HG02763 (cell line): ENCODE data around the gene PKD2.
"Not testable (repeated sequence)": the region's sequence is repeated elsewhere in the genome, so short reads cannot be mapped to it uniquely, and the experiment has no call there.

Experiments
- ATAC-seq: cut with Tn5 transposase; IDR thresholded peaks from one replicate; pipeline ENCODE4 v1.9.1; 2021; ENCODE audit warnings: mild to moderate bottlenecking, moderate library complexity; ENCODE audit not compliant: unreplicated experiment

Gene PKD2

DNA sequence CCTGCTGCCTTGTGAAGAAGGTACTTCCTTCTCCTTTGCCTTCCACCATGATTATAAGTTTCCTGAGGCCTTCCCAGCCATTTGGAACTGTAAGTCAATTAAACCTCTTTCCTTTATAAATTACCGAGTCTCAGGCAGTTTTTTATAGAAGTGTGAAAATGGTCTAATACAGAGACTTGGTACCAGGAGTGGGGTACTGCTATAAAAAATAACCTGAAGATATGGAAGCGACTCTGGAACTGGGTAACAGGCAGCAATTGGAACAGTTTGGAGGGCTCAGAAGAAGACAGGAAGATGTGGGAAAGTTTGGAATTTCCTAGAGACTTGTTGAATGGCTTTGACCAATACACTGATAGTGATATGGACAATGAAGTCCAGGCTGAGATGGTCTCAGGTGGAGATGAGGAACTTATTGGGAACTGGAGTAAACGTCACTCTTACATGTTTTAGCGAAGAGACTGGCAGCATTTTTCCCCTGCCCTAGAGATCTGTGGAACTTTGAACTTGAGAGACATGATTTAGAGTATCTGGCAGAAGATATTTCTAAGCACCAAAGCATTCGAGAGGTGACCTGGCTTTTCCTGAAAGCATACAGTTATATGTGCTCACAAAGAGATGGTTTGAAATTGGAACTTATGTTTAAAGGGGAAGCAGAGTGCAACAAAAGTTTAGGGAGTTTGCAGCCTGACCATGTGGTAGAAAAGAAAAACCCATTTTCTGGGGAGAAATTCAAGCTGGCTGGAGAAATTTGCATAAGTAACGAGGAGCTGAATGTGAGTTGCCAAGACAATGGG is 18.6 kb downstream of the PKD2 start:
- ATAC-seq, result not testable (repeated sequence)

DNA sequence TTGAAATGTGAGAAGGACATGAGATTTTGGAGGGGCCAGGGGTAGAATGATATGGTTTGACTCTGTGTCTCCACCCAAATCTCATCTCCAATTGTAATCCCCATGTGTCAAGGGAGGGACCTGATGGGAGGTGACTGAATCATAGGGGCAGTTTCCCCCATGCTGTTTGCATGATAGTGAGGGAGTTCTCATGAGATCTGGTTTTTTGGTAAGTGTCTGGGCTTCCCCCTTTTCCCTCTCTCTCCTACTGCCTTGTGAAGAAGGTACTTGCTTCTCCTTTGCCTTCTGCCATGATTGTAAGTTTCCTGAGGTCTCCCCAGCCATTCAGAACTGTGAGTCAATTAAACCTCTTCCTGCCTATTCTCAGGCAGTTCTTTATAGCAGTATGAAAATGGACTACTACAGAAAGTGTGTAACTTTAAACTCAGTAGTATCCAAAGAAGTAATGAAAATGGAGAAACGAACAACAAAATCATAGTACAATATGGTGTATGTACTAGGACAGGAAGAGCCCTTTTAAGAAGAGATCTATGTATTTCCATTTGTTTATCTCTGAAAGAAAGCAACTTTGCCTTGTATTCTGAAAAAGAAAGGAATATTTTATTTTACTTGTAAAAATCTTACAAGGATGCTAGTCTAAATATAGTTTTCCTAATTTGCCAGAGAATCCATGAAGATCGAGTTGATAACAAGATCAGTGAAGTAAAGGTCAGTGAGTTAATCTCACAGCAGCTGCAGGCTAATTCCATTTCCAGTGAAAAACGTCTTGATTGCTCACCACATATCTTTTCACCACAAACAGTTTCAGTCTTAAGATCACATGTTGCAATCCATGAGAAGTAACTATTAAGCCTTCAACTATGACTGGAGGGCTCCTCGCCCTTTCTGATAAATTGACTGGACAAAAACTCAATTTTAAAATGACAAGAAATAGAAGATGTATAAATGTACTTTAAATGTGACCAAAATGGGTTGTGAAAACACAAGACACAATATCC is 20.5 kb downstream of the PKD2 start:
- no peak for ATAC-seq

DNA sequence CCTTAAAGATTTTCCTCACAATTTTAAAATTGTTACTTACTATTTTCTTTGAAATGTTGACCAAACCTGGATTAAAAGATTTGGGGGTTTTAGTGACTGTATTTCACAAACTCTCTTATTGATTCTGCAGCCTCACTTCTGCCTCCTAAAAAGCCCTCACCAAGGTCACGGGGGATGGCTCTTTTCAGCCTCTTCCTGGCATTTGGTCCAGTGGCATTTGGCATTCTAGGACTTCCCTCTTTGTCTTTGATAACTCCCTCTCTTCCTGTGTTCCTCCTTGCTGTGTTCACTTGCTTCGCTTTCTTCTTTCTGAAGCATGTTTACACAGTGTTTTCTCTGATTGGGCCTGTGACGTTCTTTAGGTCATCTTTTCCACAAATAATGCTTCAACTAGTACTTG is 21.5 kb downstream of the PKD2 start:
- ATAC-seq, result no peak

DNA sequence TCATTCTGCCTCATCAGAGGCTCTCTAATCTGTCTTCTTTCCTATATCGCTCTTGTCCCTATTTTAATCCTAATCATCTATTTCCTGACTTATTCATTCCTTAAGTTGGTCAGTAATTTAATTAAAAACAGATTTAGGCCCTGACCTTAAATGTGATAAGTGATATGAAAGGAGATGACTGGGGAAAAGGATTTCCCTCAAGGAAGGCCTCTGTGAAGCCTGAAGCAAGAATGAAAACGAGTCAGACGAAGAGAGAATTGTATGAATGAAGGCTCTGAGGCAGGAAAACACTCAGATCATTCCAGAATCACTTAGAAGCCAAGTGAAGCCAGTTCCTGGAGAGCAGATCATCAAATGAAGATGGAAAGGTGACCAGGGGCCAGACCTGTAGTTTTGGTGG is 22.1 kb downstream of the PKD2 start:
- no peak for ATAC-seq

DNA sequence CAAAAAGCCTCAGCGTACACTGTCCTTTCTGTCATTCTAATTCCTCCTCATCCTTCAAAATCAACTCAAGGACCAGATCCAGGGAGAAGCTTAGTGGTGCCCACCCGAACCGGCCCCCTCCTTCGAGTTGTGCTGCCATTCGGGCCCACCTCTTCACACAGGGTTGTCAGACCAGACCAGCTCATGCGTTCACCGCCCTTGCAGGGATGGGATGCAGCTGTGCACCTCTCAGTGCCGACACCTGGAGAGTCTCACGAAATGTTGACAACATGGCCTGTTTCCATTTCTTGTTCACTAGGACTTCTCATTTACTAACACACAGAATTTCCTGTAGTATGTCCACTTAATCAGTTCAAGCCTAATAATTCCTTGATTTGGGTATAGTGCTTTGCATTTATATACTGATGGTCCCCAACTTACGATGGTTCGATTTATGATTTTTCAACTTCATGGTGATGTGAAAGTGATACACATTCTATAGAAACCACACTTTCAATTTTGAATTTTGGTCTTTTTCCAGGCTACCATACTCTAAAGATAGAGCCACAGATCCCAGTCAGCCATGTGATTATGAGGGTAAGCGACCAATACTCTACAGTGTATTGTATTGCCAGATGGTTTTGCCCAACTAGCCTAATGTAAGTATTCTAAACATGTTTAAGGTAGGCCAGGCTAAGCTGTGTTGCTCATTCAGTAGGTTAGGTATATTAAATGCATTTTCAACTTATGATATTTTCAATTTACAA is 23.3 kb downstream of the PKD2 start:
- no peak for ATAC-seq

DNA sequence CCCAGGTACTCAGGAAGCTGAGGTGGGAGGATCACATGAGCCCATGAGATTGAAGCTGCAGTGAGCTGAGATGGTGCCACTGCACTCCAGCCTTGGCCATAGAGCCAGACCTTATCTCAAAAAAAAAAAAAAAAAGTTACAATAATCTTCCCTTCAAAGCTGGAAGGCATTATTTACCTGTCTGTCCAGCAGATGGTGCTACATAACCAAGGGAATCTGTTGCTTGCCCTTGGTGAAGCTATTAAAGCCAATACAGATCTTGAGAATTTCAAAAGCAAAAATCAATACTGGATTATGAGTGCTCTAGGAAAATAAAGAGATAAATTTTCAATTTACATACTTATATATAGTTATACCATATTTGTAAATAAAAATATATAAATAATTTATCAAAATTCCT is 25.9 kb downstream of the PKD2 start:
- peak; percentile 67 for ATAC-seq

DNA sequence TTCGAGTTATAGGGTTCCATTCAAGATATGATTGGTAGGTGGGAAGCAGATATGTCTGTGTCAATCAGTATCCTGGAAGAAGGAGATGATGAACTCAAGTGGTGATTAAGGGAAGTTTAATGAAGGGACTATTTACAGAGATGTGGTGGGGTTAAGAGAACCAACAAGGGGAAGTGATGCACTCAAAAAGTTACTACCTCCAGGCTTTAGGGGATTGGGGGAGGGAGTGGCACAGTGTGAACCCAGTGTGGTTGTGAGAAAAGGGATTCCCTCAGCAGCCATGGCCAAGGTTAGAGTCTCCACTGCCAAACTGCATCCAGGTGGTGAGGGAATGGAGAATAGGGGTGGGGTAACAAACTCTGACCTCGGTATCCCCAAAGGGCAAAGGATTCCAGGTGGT is 27.9 kb downstream of the PKD2 start:
- no peak for ATAC-seq

DNA sequence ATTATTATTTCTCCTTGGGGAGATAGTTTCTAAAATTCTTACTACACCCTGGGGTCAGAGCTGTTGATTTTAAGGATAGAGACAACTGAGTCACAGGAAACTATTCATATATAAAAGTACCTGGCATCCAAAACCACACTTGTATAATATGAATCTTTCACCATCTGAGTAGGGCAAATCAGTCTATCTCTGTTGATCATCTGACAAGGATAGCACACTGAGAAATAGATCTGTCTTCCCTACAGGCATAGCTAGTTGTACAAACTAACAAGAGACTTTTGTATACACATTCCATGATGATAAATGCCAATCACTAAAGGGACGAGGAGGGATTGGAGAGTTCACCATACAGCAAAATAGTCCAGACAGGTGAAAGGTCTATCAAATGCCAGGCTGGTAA is 30.0 kb downstream of the PKD2 start:
- no peak for ATAC-seq

DNA sequence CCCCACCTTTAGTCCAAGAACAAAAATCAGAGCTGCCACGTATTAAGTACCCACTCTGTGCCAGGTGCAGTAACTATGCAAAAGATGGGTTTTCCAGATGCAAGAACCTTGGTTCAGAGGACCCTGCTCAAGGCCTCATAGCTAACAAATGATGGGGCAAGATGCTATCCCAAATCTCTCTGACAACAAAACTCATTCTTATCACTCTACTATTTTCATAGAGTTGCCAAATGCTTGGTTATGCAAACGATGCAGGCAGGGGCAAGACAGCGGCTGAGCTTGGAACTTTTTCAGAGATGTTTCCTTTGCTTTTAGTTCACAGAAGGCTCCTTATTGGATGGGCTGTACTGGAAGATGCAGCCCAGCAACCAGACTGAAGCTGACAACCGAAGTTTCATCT is 30.5 kb downstream of the PKD2 start:
- no peak for ATAC-seq

DNA sequence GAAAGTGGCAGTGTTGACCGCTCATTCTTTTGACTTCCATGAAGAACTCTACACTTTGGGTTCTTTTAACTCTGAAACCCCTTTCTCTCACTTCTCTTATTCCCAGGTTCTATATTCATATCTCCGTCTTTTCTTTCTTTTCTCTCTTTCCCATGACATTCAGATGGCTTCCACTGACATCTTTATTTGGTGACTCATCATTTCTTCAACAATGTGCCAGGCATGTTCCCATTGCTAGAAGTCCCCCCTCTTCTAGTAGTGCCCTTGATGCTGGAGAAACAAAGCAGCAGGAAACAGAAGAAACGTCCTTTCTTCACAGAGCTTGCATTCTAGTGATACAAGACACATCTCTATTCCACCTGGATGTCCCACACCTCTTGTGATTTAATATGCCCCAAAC is 33.3 kb downstream of the PKD2 start:
- no peak for ATAC-seq

DNA sequence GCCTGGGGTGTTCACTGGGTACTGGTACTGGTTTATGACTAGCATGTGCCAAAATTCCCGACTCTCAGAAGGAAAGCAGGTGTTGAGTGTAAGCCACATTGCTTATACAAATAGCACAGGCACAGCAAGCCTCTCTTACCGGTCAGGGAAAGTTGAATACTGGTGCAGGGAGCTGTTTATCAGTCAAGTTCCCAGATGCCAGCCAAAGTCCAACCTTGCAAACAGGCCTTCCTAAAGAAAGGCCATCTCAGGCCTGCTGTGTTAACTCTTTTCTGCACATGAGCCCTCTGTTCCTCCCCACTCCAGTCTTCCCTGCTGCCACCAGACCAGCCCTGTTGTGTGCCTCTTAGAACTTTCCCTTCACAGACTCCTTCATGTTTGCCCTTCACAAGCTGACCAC is 34.2 kb downstream of the PKD2 start:
- no peak for ATAC-seq

DNA sequence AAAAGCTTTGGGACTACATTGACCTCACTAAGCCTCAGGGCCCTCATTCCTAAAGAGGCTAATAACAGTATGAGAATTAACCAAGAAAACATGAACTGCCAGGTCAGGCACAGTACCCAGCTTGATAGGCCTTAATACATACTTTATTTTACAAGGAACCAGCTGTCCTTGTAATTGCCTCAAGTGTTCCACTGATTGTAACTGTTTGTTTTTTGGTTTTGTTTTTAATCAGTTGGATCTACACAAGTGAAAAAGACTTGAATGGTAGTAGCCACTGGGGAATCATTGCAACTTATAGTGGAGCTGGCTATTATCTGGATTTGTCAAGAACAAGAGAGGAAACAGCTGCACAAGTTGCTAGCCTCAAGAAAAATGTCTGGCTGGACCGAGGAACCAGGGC is 35.6 kb downstream of the PKD2 start:
- no peak for ATAC-seq

DNA sequence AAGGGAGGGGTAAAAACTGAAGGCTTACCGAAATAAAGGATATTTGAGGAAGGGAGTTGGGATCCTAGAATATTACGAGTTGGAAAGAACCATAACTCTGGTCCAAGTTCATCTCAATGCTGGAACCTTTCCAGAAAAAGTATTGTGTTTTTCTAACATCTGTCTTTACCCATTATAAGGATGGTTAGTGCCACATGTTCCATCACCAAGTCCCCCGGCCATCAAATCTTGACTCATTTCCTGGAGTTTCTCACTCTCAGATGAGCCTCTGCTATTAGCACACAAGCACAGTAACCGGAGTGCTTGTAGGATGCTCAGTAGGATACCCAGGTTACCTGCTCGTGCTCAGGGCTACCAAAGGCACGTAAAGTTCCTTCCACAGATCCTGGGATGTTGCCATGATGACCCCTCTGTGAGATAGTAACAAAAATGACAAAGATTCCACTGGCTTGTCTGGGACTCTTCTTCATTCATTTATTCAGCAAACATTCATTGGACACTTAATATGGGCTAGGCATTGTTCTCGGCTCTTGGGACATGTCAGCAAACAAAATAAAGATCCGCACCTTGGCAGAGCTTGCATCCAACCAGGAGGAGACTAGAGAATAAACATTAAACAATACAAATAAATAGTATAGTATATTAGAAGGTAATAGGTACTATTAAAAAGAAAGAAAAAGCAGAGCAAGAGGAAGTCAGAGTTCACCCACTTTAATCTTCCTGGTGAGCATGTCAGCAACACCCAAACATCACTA is 36.3 kb downstream of the PKD2 start:
- no peak for ATAC-seq

DNA sequence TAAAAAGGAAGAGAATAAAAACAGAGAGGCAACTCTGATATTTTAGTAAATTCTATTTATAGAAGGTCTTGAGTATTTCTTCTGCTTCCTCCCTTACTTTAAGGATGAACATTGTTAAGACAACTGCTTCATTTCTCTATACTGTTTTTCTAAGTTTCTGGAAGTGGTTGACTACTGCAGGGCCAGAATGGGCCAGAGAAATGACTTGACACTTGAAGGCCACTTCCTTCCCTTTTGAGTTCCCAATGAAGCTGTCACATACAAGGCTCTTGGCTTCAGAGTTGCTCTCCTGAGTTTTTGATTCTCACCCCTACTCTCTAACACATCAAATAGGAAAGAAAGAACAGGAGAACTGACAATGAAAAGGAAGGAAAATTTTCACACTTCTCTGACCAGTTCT is 37.6 kb downstream of the PKD2 start:
- ATAC-seq, result no peak

DNA sequence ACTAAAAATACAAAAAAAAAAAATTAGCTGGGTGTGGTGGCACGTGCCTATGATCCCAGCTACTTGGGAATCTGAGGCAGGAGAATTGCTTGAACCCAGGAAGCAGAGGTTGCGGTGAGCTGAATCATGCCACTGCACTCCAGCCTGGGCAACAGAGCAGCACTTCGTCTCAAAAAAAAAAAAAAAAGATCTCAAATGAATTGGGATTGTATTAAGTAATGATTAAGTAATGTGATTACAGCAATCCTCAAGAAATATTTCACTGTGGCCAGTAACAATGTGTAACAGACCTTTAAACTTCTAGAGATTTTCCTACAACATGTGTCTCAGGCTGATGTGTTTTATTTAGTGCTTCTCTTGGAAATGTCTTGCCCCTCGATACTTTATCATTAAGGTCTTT is 46.8 kb downstream of the PKD2 start:
- ATAC-seq, result no peak

DNA sequence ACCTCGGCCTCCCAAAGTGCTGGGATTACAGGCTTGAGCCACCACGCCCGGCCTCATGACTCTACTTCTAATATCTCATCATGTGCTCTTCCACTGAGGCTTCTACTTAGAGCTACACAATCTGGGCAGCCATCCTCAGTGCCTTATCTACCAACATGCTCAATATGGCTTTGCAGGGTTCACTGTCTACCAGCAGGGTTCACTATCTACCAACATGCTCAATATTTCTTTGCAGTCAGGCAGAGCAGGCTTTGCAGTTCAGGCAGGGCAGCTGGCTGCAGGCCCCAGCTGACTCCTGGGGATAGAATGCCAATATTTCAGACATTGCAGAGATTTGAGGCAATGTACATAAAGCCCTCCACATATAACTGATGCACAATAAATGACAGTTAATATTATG is 47.5 kb downstream of the PKD2 start:
- ATAC-seq, result no peak

DNA sequence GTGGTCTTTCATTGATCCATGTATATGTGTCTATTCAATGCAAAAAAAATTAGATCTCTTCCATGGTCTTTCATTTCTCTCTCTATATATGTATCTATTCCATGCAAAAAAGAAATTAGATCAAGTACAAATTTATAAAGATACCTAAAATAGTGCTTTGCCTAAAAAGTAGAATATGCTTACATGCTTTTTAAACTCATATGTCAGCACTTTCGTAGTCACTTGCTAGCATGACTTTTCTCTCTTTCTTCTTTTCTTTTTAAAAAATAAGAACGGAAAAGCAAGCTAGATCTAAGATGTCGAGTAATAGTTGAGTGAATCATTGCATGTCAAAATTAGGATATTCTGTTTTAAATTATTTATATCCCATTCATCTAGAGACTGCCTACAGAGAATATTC is 50.9 kb downstream of the PKD2 start:
- no peak for ATAC-seq

DNA sequence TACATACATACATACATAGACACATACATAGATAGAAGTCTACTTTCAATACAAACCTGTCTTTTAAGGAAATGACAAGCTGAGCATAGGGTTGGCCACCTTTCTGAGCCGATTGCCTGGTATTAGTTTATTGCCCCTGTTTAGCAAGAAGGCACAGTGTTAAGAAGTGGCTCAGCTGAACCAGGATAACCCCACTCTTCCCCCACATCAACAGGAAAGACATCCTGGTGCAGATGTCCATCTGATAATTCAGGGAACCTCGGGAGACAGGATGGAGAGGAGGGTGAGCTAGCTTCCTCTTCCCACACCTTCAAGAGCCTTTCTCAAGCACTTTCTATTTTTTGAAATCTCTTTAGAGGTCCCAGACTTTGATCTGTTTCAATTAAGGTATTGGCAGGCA is 52.3 kb downstream of the PKD2 start:
- no peak for ATAC-seq

DNA sequence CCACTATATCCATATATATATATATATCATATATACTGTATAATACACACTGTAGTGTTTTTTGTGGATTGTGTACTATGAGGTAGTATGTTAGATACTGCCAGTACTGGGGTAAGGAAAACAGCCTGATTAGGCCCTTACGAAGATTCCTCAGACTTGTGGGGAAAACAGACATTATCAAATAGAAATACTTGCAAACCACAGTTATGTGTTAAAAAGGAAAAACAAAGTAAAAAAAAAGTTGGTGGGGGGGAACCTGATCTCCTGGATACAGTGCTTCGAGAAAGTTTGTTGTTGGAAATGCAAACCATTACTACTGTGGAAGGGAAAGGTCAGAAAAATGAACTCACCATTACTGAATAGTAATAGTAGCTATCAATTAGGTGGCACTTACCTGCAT is 53.0 kb downstream of the PKD2 start:
- ATAC-seq, result no peak

DNA sequence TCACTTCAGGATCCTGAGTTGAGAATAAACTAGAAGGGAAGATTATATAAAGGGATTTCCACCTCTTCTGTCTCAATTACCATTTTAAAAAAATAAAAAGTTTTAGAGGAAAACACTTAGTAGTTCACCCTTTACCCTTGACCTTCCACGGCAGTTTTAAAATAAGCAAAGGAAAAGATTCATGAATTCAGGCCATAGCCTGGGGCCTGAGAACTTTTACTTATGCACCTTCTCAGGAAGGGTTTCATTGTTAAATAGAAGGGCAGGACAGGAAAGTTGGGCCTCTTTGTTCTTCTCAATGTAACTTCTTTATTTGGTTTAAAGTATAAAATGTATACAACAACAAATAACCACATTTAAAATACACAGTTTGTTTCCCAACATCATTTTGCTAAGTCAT is 54.9 kb downstream of the PKD2 start:
- ATAC-seq, result no peak

DNA sequence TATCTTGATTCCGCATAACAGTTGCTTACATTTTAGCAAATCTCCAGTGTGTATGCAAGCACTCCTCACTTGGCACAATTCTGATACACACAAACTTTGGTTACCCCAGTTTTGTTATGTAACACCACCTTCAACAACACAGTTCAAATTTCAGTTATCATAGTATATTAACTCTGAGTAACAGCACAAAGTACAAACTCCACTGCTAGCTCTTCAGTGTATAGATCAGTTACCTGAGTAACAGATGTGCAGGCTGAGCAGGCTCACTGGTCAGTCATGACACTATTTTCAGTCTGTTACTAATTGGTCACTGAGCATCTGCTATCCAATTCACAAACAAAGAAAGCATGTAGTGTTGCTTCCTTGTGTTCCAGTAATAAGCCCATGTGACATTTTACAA is 55.4 kb downstream of the PKD2 start:
- ATAC-seq, result no peak
